SKM-1 (cell line): ENCODE data around the gene FRAS1.
"Not testable (repeated sequence)": the region's sequence is repeated elsewhere in the genome, so short reads cannot be mapped to it uniquely, and the experiment has no call there.

Experiments used
- DNase-seq: peaks from one replicate; lab custom pipeline; 2025; ENCODE audit not compliant: unreplicated experiment; lab: John Stamatoyannopoulos, UW

FRAS1 gene

GRCh38 chr4:78320349-78320935, 263.3 kb downstream of the FRAS1 start:
- peak; percentile 69 for DNase-seq

- no peak for DNase-seq
Measured at GRCh38 chr4:78322032-78322431, 264.9 kb downstream of the FRAS1 start.

GRCh38 chr4:78323439-78323838, 266.3 kb downstream of the FRAS1 start:
- no peak for DNase-seq

GRCh38 chr4:78324625-78325024, 267.5 kb downstream of the FRAS1 start:
- DNase-seq: no peak

- DNase-seq: no peak
Measured at GRCh38 chr4:78325271-78326157, 268.4 kb downstream of the FRAS1 start.

- not testable (repeated sequence) for DNase-seq
Measured at GRCh38 chr4:78328591-78328990, 271.5 kb downstream of the FRAS1 start.

GRCh38 chr4:78331186-78331585, 274.1 kb downstream of the FRAS1 start:
- DNase-seq: no peak

GRCh38 chr4:78331965-78332364, 274.8 kb downstream of the FRAS1 start:
- no peak for DNase-seq

GRCh38 chr4:78332976-78333375, 275.9 kb downstream of the FRAS1 start:
- no peak for DNase-seq

GRCh38 chr4:78336093-78336943, 279.2 kb downstream of the FRAS1 start:
- DNase-seq: no peak

GRCh38 chr4:78337244-78338020, 280.3 kb downstream of the FRAS1 start:
- no peak for DNase-seq

- no peak for DNase-seq
Measured at GRCh38 chr4:78342125-78342524, 285.0 kb downstream of the FRAS1 start.

GRCh38 chr4:78343682-78344081, 286.6 kb downstream of the FRAS1 start:
- DNase-seq: no peak

- DNase-seq: no peak
Measured at GRCh38 chr4:78345237-78345636, 288.1 kb downstream of the FRAS1 start.

- no peak for DNase-seq
Measured at GRCh38 chr4:78346222-78346621, 289.1 kb downstream of the FRAS1 start.

- no peak for DNase-seq
Measured at GRCh38 chr4:78347527-78347926, 290.4 kb downstream of the FRAS1 start.

GRCh38 chr4:78353921-78354320, 296.8 kb downstream of the FRAS1 start:
- DNase-seq: no peak

GRCh38 chr4:78354782-78355181, 297.7 kb downstream of the FRAS1 start:
- DNase-seq: no peak

- DNase-seq: no peak
Measured at GRCh38 chr4:78355306-78355705, 298.2 kb downstream of the FRAS1 start.

- no peak for DNase-seq
Measured at GRCh38 chr4:78356251-78356786, 299.2 kb downstream of the FRAS1 start.

GRCh38 chr4:78357122-78357521, 300.0 kb downstream of the FRAS1 start:
- no peak for DNase-seq
